Measurements from ENCODE around the gene ATP6AP2. TPM values are rescaled to one million over a fixed set of nuclear protein-coding genes. Genes with fewer than 3 reads are reported as not detected.

ATP6AP2 gene
- total and polyA plus RNA-seq, 9 of the 15 experiments (the other 6 are each of a cell fraction or from before 2014, with no cell fraction given) = 23.3 to 131 (median 41.9) TPM

DNA sequence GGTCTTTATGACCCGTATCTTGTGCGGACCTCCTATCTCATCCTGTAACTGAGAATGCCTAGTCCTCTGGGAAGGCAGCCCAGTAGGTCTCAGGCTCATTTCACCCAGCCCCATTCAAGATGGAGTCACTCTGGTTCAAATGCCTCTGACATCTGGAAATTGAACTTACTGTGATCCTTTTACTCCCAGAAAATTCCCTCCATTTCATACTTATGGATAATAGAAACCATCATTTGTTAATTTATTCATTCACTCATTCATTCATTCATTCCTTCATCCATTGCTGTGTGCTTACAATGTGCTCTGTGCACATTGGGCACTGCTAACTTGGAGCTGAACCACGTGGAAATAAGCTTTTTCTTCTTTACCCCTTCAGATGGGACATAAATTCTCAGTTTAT is 9.2 kb upstream of the ATP6AP2 start (continued):
- peak; percentile 65; the same call in 1 of the 2 replicates for TF ChIP-seq ARID3B (CRISPR knock-in tag; IDR thresholded peaks at IDR 0.05; ENCODE audit: borderline replicate concordance)
- no peak for TF ChIP-seq PRDM10 (IDR thresholded peaks at IDR 0.05; ENCODE audit: partially characterized antibody)
- no peak for TF ChIP-seq TSC22D4 (tag; IDR thresholded peaks at IDR 0.05)
- TF ChIP-seq ELK3 (CRISPR knock-in tag; IDR thresholded peaks at IDR 0.05) = peak; percentile 81; the same call in 1 of the 2 replicates
- TF ChIP-seq PHF21A (IDR thresholded peaks at IDR 0.05; ENCODE audit: borderline replicate concordance, low read depth) = no peak
- TF ChIP-seq, protein P1, sequence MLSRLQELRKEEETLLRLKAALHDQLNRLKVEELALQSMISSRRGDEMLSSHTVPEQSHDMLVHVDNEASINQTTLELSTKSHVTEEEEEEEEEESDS (CRISPR knock-in tag; IDR thresholded peaks at IDR 0.05) = 0 out of 2 replicates have a peak, but pooled peaks have one; percentile 54
- TF ChIP-seq ZNF79 (CRISPR knock-in tag; IDR thresholded peaks at IDR 0.05; ENCODE audit: low read depth) = peak; percentile 92
- peak; percentile 94 for TF ChIP-seq GTF2A2 (tag; IDR thresholded peaks at IDR 0.05)
- TF ChIP-seq ZNF41 (CRISPR knock-in tag; conservative IDR thresholded peaks at IDR 0.05) = peak; percentile 94
- no peak for TF ChIP-seq ZNF436 (CRISPR knock-in tag; IDR thresholded peaks at IDR 0.05)
- no peak for TF ChIP-seq RHOXF2B (CRISPR knock-in tag; conservative IDR thresholded peaks at IDR 0.05)
- no peak for TF ChIP-seq FIP1L1 (IDR thresholded peaks at IDR 0.05; ENCODE audit: low read depth, low read length, poor library complexity, severe bottlenecking)
- no peak for TF ChIP-seq BRCA1 (IDR thresholded peaks at IDR 0.05)
- no peak for TF ChIP-seq BRCA1 (CRISPR knock-in tag; IDR thresholded peaks at IDR 0.05)
- peak; percentile 80; the same call in 1 of the 2 replicates for TF ChIP-seq ZNF354B (CRISPR knock-in tag; IDR thresholded peaks at IDR 0.05)
- TF ChIP-seq FOXA3 (CRISPR knock-in tag; conservative IDR thresholded peaks at IDR 0.05 in 1 of 2, IDR thresholded peaks at IDR 0.05 in 1 of 2) = no peak
- TF ChIP-seq TFAM (CRISPR knock-in tag; conservative IDR thresholded peaks at IDR 0.05) = no peak
- TF ChIP-seq, protein P2, sequence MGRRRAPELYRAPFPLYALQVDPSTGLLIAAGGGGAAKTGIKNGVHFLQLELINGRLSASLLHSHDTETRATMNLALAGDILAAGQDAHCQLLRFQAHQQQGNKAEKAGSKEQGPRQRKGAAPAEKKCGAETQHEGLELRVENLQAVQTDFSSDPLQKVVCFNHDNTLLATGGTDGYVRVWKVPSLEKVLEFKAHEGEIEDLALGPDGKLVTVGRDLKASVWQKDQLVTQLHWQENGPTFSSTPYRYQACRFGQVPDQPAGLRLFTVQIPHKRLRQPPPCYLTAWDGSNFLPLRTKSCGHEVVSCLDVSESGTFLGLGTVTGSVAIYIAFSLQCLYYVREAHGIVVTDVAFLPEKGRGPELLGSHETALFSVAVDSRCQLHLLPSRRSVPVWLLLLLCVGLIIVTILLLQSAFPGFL (CRISPR knock-in tag; IDR thresholded peaks at IDR 0.05) = no peak
- TF ChIP-seq HNRNPL (IDR thresholded peaks at IDR 0.05; ENCODE audit: low read depth, low read length) = no peak
- TF ChIP-seq TFAP4 (CRISPR knock-in tag; IDR thresholded peaks at IDR 0.05; ENCODE audit: borderline replicate concordance) = no peak
- TF ChIP-seq HDAC3 (IDR thresholded peaks at IDR 0.05; ENCODE audit: borderline replicate concordance, partially characterized antibody) = no peak
